HG03103 (cell line): Measurements from ENCODE around the gene AP4S1.

Source experiments
- ATAC-seq: cut with Tn5 transposase; IDR thresholded peaks from one replicate; pipeline ENCODE4 v1.9.1; 2021; ENCODE audit warnings: low read depth; ENCODE audit not compliant: unreplicated experiment

AP4S1 gene

GRCh38 chr14:31126680-31127079, 101.2 kb downstream of the AP4S1 start:
- ATAC-seq = no peak

GRCh38 chr14:31127690-31128089, 102.2 kb downstream of the AP4S1 start:
- no peak for ATAC-seq

- no peak for ATAC-seq
These were observed 103.4 kb downstream of the AP4S1 start for GRCh38 chr14:31128601-31129526.

- no peak for ATAC-seq
These were observed 107.7 kb downstream of the AP4S1 start for GRCh38 chr14:31133133-31133532.

GRCh38 chr14:31137214-31137889, 111.9 kb downstream of the AP4S1 start:
- no peak for ATAC-seq

- no peak for ATAC-seq
These were observed 112.9 kb downstream of the AP4S1 start for GRCh38 chr14:31138301-31138700.

GRCh38 chr14:31139301-31139847, 113.9 kb downstream of the AP4S1 start:
- ATAC-seq = no peak

- no peak for ATAC-seq
These were observed 117.1 kb downstream of the AP4S1 start for GRCh38 chr14:31142455-31143087.
